GM21390 (cell line): Measurements from ENCODE around the gene SSBP3.
"Not testable (repeated sequence)": the region's sequence is repeated elsewhere in the genome, so short reads cannot be mapped to it uniquely, and the experiment has no call there.

Experiments used
- ATAC-seq: cut with Tn5 transposase; IDR thresholded peaks from one replicate; pipeline ENCODE4 v1.9.1; 2021; ENCODE audit not compliant: unreplicated experiment

SSBP3 gene

DNA sequence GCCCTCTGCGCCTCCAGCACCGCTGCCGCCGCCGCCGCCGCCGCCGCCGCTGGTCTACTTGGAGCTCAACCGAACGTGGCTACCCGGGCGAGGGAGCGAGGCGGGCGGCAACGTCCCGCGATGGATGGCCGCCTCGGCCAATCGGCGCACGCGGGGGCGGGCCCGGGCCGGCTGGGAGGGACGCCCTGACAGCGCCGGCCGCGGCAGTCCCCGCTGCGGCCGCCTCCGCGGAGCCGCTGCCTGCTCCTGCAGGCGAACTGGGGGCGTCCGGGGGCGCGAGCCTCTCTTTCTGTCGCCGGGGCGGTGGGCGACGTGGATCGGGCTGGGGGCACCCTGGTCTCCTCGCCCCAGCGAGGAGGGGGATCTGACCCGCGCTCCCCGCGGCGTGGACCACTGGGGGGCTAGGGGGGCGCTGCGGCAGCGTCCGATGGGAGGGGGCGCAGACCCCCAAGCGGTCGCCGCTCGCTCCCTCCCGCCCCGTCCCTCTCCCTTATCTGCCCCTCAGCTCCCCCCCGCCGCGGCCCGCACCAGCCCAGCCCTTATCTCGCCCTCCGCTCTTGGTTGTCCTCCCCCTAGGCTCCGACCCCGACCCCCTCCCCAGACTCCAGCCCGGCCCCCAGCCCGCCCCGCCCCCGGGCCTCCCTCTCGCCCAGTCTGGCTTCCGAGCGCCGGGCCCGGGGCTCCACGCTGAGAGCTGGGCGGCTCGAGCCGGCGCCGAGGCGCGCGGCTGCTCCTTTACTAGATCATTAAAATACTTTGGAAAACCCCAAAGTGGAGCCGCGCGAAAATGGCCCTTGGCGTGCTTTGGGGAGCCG lies at the start of gene SSBP3:
Gene SSBP3 (minus strand): TSS at position 56 of the 815 bp plus-strand sequence.
- peak; percentile 84 for ATAC-seq

- ATAC-seq: no peak
These were observed 47.3 kb upstream of the SSBP3 start for GRCh38 chr1:54453509-54453908.

GRCh38 chr1:54453022-54453421 lies 46.8 kb upstream of the SSBP3 start:
- ATAC-seq: no peak

DNA sequence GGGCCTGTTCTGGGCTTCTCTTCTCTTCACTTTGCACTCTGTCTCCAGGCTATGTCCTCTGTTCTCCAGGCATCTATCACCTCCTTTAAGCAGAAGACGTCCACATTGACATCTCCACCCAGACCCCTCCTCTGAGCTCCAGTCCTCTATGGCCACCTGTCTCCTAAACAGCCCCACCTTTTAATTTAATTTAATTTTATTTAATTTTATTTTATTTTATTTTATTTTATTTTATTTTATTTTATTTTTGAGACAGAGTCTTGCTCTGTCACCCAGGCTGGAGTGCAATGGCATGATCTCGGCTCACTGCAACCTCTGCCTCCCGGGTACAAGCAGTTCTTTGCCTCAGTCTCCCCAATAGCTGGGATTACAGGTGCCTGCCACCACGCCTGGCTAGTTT lies 43.2 kb upstream of the SSBP3 start:
- ATAC-seq: not testable (repeated sequence)

GRCh38 chr1:54448801-54449200 lies 42.6 kb upstream of the SSBP3 start:
- ATAC-seq: not testable (repeated sequence)

GRCh38 chr1:54447081-54447480 lies 40.9 kb upstream of the SSBP3 start:
- ATAC-seq: not testable (repeated sequence)

- no peak for ATAC-seq
These were observed 36.0 kb upstream of the SSBP3 start for GRCh38 chr1:54442185-54442584.

DNA sequence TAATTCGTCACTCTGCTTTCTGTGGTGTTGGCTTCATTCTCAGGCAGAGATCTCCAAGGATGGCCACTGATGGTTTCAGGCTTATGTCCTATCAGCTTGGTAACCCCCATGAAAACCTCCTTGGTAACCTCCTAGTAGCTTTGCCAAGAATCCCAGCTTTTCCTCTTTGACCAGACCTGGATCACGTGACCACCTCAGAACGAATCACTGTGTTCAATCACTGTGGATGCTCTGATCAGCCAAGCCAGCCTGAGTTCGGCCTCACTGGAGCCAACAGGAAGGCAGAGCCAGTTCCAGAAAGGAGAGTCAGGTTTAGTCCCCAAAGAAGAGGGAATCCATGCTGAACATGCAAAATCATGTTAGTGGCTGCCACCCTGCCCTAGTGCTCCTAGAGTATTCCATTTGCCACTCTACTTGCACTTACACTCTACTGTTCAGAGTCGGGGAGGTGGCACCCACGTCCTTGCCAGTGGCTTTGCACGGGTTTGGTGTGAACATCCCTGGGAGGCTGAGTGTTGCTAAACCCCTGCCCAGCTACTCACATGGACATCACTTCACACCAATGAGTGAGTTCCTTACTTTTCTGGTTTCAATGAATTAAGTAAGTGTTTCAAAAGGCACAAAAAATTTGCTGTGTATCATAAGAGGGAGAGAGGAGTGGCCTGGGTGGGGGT lies 33.5 kb upstream of the SSBP3 start:
- ATAC-seq: no peak

DNA sequence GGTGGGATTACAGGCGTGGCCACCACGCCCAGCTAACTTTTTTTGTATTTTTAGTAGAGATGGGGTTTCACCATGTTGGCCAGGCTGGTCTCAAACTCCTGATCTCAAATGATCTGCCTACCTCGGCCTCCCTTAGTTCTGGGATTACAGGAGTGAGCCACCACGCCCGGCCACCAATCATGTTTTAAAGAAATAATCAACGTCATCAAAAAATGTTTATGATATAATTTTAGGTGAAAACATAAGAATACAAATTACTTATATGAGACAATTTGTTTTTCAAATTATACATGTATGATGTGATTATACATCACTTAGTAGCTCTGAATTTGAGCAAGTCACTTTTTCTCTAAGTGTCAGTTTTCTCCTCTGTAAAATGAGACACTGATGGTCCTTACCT lies 31.6 kb upstream of the SSBP3 start:
- no peak for ATAC-seq

GRCh38 chr1:54436826-54437225 lies 30.6 kb upstream of the SSBP3 start:
- no peak for ATAC-seq

GRCh38 chr1:54429838-54430237 lies 23.6 kb upstream of the SSBP3 start:
- no peak for ATAC-seq

DNA sequence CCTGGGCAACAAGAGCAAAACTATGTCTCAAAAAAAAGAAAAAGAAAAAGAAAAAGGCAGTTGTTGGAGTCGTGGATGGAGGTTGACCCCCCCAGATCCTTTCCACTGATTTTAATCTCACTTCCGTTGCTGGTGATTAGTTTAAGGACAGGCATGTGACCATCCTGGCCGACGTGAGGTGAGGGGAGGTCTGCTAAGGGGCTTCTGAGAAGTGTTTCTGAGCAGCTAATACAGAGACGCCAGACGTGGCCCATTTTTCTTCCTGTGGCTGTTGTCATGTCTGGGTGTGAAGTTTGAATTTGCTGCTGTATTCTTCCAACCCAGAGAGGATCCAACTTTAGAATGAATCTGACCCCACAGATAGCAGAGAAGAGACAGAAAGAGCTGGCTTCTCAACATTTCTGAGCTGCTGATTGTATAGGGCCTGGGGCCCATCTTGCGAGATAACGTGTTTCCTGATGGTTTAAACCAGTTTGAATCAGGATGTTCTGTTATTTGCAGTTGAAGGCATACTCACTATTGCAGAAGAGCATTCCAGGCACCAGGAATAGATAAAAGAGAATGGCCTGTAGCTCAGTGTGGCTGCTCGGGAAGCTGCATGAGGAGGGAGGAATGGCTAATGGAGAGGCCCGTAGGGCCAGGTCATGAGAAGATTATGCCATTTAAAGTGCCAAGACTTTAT lies 22.8 kb upstream of the SSBP3 start:
- ATAC-seq: no peak

- no peak for ATAC-seq
These were observed 19.0 kb upstream of the SSBP3 start for GRCh38 chr1:54425152-54425584.

GRCh38 chr1:54424398-54424797 lies 18.2 kb upstream of the SSBP3 start:
- no peak for ATAC-seq

DNA sequence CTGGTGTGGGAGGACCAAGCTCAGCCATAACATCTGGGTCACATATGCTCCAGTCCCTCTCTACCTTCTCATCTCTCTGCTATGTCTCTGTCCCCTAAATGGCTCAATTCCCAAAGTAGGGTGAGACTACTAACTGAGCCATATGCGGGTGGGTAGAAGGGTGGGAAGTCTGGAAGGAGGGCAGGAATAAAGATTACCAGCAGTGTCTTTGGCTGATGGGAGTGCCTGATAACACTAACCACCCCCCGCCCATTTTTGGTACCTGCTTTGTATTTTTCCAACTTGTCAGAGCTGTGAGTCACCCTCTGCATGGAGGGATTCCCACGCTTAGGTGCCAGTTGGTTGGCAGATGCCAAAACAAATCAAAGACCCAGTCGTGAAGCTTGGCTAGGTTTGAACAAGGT lies 14.9 kb upstream of the SSBP3 start:
- no peak for ATAC-seq

GRCh38 chr1:54418598-54418997 lies 12.4 kb upstream of the SSBP3 start:
- not testable (repeated sequence) for ATAC-seq

DNA sequence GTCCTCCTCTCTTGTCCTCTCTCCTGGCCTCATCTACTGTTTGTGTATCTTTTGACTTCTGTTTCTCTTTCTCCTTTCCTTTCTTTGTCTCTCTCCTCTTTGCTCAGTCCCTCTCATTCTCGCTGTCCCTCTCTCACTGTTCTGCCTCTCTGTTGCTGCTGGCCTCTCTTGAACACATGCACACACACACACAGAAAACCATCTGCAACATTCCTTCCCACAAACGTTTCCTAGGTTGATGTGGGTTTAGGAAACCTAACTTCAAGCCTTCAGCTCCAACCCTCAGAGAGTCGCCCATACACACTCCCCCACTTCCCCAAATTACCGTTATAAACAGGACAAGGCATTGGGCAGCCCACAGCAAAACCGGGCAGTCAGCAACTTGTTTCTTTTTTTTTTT lies 10.9 kb upstream of the SSBP3 start:
- no peak for ATAC-seq

DNA sequence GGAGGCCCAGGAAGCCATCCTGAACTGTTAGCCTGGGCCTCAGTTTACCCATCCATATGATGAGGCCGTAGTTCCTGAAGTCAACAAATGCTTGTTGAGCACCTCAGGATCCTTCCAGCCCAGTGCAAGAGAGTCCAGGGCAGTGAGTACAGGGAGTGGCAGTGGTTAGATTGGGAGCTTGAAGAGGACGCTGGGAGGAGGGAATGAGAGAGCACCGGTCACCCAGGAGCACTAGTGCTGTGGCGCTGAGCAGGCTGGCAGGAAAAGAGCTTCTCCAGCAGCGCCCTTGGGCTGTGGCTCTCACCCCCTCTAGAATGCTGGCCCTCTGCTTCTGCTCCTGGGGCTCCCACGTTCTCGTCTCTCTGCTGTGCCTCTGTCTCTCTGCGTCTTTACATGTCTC lies 10.2 kb upstream of the SSBP3 start:
- ATAC-seq: no peak

GRCh38 chr1:54415991-54416390 lies 9.8 kb upstream of the SSBP3 start:
- ATAC-seq: no peak

GRCh38 chr1:54415533-54415932 lies 9.3 kb upstream of the SSBP3 start:
- no peak for ATAC-seq

DNA sequence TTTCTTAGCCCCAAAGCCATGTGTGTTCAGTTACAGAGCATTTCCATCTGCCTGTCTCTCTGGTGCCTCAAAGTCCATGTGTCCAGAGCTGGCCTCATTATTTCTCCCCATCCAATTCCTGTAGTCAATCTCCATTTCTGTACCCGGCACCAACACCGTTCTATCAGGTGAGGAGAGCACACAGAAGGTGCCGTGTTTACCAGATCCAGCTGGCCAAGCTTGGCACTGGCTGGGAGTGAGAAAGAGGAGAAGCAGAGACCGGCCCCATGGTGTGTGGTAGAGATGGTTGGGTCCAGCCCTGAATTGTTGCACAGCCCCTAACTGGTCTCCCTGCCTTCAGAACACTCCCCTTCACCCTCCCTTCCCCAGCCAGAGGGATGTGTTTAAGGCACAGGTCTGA lies 7.5 kb upstream of the SSBP3 start:
- no peak for ATAC-seq

- no peak for ATAC-seq
These were observed 7.1 kb upstream of the SSBP3 start for GRCh38 chr1:54413295-54413694.
